DND-41 (cell line): Measurements from ENCODE around the gene CLC.

Source experiments
- EZH2 ChIP-seq: IDR thresholded peaks from 3 replicates; pipeline ENCODE4 v1.6.1; 2012; ENCODE audit warnings: borderline replicate concordance, low read depth, mild to moderate bottlenecking, moderate library complexity, low read length, inconsistent platforms; ENCODE audit not compliant: severe bottlenecking
- TF ChIP-seq, protein P1 (sequence below): IDR thresholded peaks from 2 replicates; pipeline ENCODE4 v1.5.1; 2012; ENCODE audit warnings: borderline replicate concordance, low read length, moderate library complexity, mild to moderate bottlenecking; ENCODE audit not compliant: poor library complexity, severe bottlenecking; ENCODE audit errors: extremely low read depth

DNA sequence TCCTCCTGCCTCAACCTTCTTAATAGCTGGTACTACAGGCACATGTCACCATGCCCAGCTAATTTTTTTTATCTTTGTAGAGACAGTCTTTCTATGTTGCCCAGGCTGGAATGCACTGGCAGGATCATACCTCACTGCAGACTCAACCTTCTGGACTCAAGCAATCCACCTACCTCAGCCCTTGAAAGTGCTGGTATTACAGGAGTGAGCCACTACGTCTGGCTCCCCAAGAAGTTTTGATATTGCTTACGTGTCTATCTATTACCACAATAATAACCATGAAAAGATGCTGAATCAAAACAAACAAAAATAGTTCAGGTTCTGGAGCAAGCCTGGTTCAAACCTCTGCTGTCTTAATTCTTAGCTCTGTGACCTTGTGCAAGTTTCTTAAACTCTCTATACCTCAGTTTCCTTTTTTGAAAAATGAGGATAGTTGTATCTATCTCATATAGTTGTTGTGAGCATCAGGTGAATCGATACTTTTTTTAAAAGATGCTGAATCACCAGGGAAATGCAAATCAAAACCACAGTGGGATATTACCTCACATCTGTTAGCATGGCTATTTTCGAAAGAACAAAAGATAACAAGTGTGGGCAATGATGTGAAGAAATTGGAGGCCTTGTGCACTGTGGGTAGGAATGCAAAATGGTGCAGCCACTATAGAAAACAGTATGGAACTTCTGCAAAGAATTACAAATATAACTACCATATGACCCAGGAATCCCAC lies 21.8 kb upstream of the CLC start:
- TF ChIP-seq, protein P1, sequence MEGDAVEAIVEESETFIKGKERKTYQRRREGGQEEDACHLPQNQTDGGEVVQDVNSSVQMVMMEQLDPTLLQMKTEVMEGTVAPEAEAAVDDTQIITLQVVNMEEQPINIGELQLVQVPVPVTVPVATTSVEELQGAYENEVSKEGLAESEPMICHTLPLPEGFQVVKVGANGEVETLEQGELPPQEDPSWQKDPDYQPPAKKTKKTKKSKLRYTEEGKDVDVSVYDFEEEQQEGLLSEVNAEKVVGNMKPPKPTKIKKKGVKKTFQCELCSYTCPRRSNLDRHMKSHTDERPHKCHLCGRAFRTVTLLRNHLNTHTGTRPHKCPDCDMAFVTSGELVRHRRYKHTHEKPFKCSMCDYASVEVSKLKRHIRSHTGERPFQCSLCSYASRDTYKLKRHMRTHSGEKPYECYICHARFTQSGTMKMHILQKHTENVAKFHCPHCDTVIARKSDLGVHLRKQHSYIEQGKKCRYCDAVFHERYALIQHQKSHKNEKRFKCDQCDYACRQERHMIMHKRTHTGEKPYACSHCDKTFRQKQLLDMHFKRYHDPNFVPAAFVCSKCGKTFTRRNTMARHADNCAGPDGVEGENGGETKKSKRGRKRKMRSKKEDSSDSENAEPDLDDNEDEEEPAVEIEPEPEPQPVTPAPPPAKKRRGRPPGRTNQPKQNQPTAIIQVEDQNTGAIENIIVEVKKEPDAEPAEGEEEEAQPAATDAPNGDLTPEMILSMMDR: no peak
- no peak for TF ChIP-seq EZH2
